T-helper 17 cell (primary cell): Measurements from ENCODE around the gene TSPYL4. TPM values are rescaled to one million over a fixed set of nuclear protein-coding genes. Genes with fewer than 3 reads are reported as not detected.
A peak's percentile ranks its signal among the peaks of the same experiment; 100 is the strongest.

Experiments
- ATAC-seq: fragments of 150-1000 bp; cut with Tn5 transposase; 2 replicates; pipeline ENCODE4 v1.10.0; 2021; ENCODE audit warnings: mild to moderate bottlenecking, moderate library complexity
- DNase-seq, 3 donors: peaks; one replicate each; pipeline versions ENCODE4 v3.0.0 to v3.0.0-alpha.2; 2020 to 2021
- H3K9me3 ChIP-seq: one replicate; pipeline ENCODE4 v1.7.0; 2013; ENCODE audit warnings: low read length, mild to moderate bottlenecking; ENCODE audit not compliant: control insufficient read depth, poor library complexity, severe bottlenecking
- H3K27ac Mint-ChIP-seq: one replicate; pipeline ENCODE4 v1.8.0; 2022; ENCODE audit warnings: mild to moderate bottlenecking, moderate library complexity, mixed read lengths
- H3K27me3 Mint-ChIP-seq: one replicate; pipeline ENCODE4 v1.8.0; 2022; ENCODE audit warnings: mixed read lengths
- H3K36me3 Mint-ChIP-seq: one replicate; pipeline ENCODE4 v1.8.0; 2022; ENCODE audit warnings: low read depth, mixed read lengths
- H3K4me1 Mint-ChIP-seq: one replicate; pipeline ENCODE4 v1.8.0; 2022; ENCODE audit warnings: mild to moderate bottlenecking, mixed read lengths
- H3K4me3 Mint-ChIP-seq: one replicate; pipeline ENCODE4 v1.8.0; 2022; ENCODE audit warnings: mild to moderate bottlenecking, moderate library complexity, mixed read lengths
- total RNA-seq, 4 donors: library from RNA in 2 of 4; stranded (reverse) in 2 of 4; gene quantifications; one replicate each; pipeline ENCODE4 v1.2.3 and lab custom pipeline; 2022 to 2026

Gene TSPYL4
- total RNA-seq, 2 donors from 2014 or later: 45.8 to 56.5 TPM

DNA sequence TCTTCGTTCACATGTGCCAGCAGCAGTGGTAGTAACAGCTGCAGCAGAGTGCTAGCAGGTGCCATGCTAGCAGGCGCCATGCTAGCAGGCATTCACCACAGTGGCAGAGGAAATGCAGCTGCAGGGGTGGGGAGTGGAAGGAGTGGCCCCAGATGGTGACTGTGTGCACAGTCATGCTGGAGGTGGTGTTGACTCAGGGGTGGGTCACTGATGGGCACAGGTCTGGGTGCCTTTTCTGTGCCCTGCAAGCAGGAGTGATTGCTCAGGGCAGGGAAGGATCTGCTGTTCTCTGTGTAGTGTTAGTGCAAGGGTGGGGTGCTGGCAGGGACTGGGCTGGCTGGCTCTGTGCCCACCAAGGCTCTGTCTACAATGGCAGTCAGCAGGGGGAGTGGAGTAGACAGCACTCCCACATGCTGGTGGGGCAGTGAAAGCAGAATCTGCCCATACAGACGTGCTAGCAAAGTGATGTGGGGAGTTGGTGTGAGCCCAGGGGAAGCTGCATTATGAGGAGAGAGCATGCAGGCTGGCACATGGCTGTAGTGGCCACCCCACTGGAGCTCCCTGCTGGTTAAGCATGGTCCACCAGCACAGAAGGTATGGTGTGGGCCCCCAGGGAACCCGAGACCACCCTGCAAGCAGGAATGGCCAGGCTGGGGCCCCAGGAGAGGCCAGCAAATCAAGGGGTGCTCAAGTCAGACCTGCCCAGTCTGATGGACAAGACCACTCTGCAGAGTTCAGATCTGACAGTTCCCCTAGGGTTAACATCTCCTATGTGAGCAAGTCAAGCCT is 11.4 kb upstream of the TSPYL4 start:
- no peak for ATAC-seq
- Mint-ChIP-seq H3K27ac (no peak overlapping the region), H3K4me1 (peaks cover 13% of the 10 kb centered on the region), H3K36me3 (peaks cover 5% of the 10 kb centered on the region), H3K27me3 (no peaks in the 10 kb centered on the region), H3K4me3 (no peak overlapping the region)
- H3K9me3 ChIP-seq: no peaks in the 10 kb centered on the region
- DNase-seq: no peak

DNA sequence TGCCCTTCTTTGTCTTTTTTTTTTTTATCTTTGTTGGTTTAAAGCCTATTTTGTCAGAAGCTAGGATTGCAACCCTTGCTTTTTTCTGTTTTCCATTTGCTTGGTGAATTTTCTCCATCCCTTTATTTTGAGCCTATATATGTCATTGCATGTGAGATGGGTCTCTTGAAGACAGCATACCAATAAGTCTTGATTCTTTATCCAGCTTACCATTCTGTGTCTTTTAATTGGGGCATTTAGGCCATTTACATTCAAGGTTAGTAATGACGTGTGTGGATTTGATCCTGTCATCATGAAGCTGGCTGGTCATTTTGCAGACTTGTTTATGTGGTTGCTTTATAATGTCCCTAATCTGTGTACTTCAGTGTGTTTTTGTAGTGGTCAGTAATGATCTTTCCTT is 9.5 kb upstream of the TSPYL4 start:
- no peaks in the 10 kb centered on the region for H3K9me3 ChIP-seq
- DNase-seq (no peak), ATAC-seq (no peak)
- no peak overlapping the region for H3K4me3 Mint-ChIP-seq
- peaks cover 5% of the 10 kb centered on the region for H3K36me3 Mint-ChIP-seq
- H3K27me3 Mint-ChIP-seq: no peaks in the 10 kb centered on the region
- H3K27ac Mint-ChIP-seq: no peak overlapping the region
- peaks cover 6% of the 10 kb centered on the region for H3K4me1 Mint-ChIP-seq

DNA sequence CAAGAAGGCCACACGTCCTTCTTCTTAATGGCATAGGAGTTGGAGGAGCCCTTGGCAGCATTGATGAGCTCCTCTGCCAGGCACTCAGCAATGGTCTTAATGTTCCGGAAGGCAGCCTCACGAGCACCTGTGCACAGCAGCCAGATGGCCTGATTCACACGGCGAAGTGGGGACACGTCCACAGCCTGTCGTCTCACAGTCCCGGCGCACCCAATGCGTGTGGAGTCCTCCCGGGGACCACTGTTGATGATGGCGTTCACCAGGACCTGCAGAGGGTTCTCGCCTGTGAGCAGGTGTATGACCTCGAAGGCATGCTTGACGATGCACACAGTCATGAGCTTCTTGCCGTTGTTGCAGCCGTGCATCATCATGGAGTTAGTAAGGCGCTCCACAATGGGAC is 4.6 kb upstream of the TSPYL4 start:
- no peaks in the 10 kb centered on the region for H3K9me3 ChIP-seq
- no peak overlapping the region for H3K27ac Mint-ChIP-seq
- no peak for ATAC-seq
- no peak for DNase-seq
- H3K4me1 Mint-ChIP-seq: peaks cover 3% of the 10 kb centered on the region
- no peak overlapping the region for H3K4me3 Mint-ChIP-seq
- no peaks in the 10 kb centered on the region for H3K27me3 Mint-ChIP-seq
- H3K36me3 Mint-ChIP-seq: no peaks in the 10 kb centered on the region

DNA sequence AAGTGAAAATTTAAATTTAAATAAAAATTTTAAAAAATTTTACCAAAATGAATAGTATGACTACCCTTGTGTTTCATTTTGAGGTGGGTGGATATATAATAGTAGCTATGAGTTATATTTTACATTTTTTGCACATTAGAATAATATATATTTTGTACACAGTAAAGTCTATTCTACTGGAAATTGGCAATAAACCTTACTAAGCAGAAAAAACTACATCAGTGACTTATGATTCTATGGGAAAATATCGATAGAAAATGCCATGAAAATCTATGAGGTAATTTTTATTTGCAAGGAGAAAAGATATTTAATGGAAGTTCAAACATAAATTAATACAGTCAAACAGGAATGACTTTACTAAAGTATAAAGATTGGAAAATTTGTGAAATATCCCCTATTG is 2.8 kb upstream of the TSPYL4 start:
- no peak for DNase-seq
- no peaks in the 10 kb centered on the region for H3K36me3 Mint-ChIP-seq
- H3K4me1 Mint-ChIP-seq: peaks cover 11% of the 10 kb centered on the region
- H3K27me3 Mint-ChIP-seq: no peaks in the 10 kb centered on the region
- no peak overlapping the region for H3K4me3 Mint-ChIP-seq
- H3K9me3 ChIP-seq: no peaks in the 10 kb centered on the region
- ATAC-seq: no peak
- H3K27ac Mint-ChIP-seq: no peak overlapping the region

DNA sequence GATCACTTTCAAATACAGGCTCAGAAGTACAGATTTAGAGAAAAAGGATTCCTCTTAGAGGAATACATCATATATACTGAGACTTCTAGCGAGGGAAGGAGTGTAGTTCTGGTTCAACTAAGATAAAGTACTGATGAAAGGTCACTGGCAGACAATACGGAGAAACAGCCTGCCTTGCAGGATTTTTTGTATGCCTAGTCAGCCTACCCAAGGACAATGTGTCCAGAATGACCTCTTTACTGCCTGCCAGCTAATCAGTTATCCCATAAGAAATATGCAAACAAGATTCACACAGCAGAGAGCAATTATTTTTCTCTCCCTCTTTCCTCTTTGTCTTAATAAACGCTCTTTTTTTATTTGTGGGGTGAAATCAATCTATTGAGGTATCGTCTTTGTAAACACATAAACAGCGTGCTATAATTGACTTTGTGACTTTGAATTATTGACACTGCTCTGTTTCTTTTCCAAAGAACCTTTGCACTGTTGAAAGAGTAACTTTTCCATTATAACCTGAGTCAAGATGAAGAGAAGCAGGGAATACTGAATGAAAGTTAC is 1.4 kb upstream of the TSPYL4 start:
- no peaks in the 10 kb centered on the region for H3K9me3 ChIP-seq
- ATAC-seq: no peak
- no peak overlapping the region for H3K27ac Mint-ChIP-seq
- peaks cover 23% of the 10 kb centered on the region for H3K4me1 Mint-ChIP-seq
- H3K27me3 Mint-ChIP-seq: no peaks in the 10 kb centered on the region
- DNase-seq: no peak
- no peak overlapping the region for H3K4me3 Mint-ChIP-seq
- H3K36me3 Mint-ChIP-seq: no peaks in the 10 kb centered on the region

DNA sequence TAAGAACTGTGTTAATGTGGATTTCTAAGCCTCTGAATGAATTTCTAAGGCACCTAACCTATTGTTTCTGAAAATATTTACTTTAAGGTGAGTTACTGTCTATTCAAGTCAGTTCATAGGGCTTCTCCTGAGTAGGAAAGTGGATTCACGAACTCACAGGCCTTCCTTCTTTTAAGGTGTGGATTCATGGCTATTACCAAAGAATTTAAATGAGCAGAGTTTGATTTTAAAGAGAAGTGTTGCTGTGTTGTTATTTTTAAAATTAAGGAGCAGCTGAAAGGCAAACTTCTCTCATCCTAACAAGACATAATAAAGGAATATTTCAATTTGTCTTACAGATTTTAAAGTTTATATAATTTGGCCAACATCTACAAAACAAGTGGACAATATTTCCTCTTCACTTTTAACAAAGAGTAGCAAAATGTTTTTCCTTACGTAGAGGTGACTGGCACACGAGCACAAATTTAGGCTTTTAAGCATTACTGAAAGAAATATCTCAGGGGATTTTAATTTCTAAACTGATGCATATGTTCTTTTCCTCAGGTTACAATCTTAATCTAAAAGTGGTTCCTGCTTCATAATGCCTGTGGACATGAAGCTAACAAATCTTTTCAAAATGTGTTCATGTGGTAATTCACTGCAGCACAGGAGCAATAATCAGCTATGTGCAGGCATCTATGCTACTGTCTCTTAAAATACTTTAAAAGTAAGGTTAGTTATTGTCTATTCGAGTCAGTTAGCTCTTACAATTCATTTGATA is 602 bp upstream of the TSPYL4 start:
- ATAC-seq (no peak), DNase-seq (no peak)
- H3K9me3 ChIP-seq: no peaks in the 10 kb centered on the region
- Mint-ChIP-seq H3K4me1 (peaks cover 26% of the 10 kb centered on the region), H3K36me3 (no peaks in the 10 kb centered on the region), H3K4me3 (no peak overlapping the region), H3K27ac (no peak overlapping the region), H3K27me3 (no peaks in the 10 kb centered on the region)

DNA sequence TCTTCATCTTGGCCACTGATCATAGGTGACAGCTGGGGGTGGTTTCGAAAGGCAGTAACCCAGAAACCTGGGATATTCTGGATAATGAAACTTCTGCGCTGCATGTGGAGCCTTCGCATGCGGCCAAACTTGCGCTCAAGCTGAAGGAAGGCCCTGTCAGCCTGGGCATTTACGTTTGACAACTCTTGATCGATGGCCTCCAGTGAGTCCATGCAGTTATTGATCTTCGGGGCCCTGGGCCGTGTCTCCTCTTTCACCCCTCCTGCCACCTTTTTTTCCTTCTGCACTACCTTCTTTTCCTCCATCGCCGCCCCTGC is 729 bp downstream of the TSPYL4 start:
- DNase-seq (no peak), ATAC-seq (no peak)
- peaks cover 33% of the 10 kb centered on the region for H3K4me1 Mint-ChIP-seq
- H3K9me3 ChIP-seq: no peaks in the 10 kb centered on the region
- H3K4me3 Mint-ChIP-seq: no peak overlapping the region
- H3K36me3 Mint-ChIP-seq: no peaks in the 10 kb centered on the region
- H3K27ac Mint-ChIP-seq: no peak overlapping the region
- H3K27me3 Mint-ChIP-seq: no peaks in the 10 kb centered on the region

DNA sequence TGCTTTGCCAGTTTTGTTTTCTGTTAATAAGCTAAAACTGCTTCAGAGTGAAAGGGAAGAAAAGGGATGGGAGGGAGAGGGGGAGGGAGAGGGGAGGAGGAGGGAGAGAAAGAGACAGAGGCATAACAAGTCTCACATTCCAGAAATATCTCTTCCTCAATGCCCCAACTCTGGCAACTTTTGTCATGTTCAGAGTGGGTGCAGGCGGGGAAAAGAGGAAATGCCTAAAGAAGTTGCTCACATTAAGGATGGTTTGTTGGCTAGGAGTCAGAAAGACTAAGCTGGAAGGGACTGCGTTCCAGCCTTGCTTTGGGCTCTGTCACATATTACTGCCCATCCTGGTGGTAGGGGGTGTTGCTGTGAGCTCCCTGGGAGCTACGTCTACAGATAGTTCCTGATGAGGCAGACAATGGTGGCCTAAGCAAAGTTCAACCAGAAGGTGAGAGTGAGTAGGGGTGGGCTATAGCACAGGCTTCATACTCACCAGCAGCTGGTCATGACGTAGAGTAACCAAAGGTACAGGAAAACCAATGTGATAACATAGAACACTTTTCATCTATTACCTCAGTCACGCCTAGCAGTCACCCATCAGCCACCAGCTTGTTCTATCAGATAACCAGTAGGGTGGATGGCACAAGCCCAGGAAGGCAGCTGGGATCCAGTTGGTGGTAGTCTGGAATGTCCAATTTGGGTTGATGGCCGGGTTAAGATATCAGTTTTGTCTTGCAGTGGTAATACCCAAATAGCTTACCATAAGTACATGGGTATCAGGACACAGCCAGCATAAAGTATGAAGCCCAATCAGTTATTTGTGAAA is 2.1 kb downstream of the TSPYL4 start:
- Mint-ChIP-seq H3K27ac (no peak overlapping the region), H3K4me1 (peaks cover 32% of the 10 kb centered on the region), H3K4me3 (peak overlapping the region; percentile 45), H3K36me3 (no peaks in the 10 kb centered on the region), H3K27me3 (no peaks in the 10 kb centered on the region)
- DNase-seq (no peak), ATAC-seq (no peak)
- H3K9me3 ChIP-seq: no peaks in the 10 kb centered on the region

DNA sequence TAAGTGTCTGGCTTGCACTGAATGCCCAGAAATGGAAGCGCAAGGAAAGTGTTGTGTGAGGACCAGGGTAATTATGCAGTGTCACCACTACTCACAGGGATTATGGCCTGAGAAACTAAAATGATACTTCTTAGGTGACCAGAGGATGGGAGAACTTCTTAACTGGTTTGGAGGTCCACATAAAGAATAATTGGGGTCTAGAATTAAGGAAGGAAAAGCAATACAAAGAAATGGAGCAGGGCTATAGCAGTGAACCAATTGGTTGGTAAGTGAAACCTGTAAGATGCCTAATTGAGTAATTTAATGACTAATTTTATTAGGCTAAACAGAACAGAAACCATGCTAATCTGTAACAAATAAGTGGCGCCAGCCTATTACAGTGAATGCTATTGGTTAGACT is 5.3 kb downstream of the TSPYL4 start:
- H3K9me3 ChIP-seq: no peaks in the 10 kb centered on the region
- no peaks in the 10 kb centered on the region for H3K27me3 Mint-ChIP-seq
- no peak for DNase-seq
- H3K27ac Mint-ChIP-seq: peak overlapping the region; percentile 29
- ATAC-seq: no peak
- H3K4me3 Mint-ChIP-seq: no peak overlapping the region
- H3K4me1 Mint-ChIP-seq: peaks cover 32% of the 10 kb centered on the region
- H3K36me3 Mint-ChIP-seq: no peaks in the 10 kb centered on the region

DNA sequence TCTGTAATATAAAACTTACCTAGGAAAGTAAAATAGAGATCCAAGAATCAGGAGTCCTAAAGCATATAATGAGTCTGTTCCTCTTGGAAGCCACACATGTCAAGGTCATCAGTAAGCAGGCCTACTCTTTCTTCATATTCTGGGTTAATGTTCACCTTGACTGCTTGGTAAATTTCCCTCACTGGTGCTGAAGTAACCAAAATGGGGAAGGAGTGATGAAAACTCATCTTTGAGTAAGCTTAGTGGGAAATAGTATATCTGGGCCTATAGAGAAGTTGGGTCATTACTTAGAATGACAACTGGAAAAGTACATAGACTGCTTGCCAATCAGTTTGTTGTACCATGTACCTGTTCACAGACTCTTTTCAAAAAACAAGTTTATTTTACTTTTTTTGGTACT is 6.6 kb downstream of the TSPYL4 start:
- peak overlapping the region; percentile 29 for H3K27ac Mint-ChIP-seq

DNA sequence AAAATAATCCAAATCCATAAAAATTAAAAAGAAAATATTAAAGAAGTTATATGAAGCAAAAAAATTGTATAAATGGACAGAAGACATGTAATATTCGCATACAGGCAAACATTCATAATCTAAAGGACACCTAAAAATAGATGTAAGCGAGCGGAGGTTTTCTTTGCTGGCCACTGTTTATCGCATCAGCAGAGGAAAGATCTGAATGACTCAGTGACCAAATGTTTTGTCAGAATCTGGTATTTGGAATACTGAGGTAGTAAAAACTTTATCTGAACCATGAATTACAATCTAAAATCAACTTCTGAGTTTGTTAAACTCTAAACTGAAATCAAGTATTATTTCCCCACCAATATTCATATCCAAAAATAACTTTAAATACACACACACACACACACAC is 7.8 kb downstream of the TSPYL4 start:
- DNase-seq: no peak
- no peaks in the 10 kb centered on the region for H3K36me3 Mint-ChIP-seq
- H3K27me3 Mint-ChIP-seq: no peaks in the 10 kb centered on the region
- no peak overlapping the region for H3K4me3 Mint-ChIP-seq
- no peak overlapping the region for H3K27ac Mint-ChIP-seq
- no peaks in the 10 kb centered on the region for H3K9me3 ChIP-seq
- no peak for ATAC-seq
- H3K4me1 Mint-ChIP-seq: peaks cover 19% of the 10 kb centered on the region

More for the DNA sequence above, 6.6 kb downstream of the TSPYL4 start:
- peaks cover 29% of the 10 kb centered on the region for H3K4me1 Mint-ChIP-seq
- ATAC-seq: no peak
- H3K4me3 Mint-ChIP-seq: no peak overlapping the region
- H3K9me3 ChIP-seq: no peaks in the 10 kb centered on the region
- no peak for DNase-seq
- H3K27me3 Mint-ChIP-seq: no peaks in the 10 kb centered on the region
- H3K36me3 Mint-ChIP-seq: no peaks in the 10 kb centered on the region

DNA sequence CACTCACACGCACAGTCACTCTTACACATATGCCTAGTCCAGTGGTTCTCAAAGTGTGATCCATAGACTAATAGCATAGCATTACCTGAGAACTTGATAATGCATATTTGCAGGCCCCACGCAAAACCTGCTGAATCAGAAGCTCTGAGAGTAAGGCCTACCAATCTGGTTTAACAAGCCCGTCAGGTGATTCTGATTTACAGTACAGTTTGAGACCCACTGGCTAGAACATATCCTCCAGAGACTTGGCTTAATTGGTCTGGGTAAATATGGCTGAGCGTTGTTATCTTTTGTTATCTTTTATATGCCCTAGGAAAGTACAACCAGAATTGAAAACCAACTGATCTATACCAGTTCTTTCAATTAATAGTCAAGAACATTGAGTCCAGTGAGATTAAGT is 9.6 kb downstream of the TSPYL4 start:
- Mint-ChIP-seq H3K36me3 (peaks cover 2% of the 10 kb centered on the region), H3K4me1 (peaks cover 8% of the 10 kb centered on the region), H3K27ac (no peak overlapping the region), H3K27me3 (no peaks in the 10 kb centered on the region), H3K4me3 (no peak overlapping the region)
- DNase-seq (no peak), ATAC-seq (no peak)
- H3K9me3 ChIP-seq: no peaks in the 10 kb centered on the region

DNA sequence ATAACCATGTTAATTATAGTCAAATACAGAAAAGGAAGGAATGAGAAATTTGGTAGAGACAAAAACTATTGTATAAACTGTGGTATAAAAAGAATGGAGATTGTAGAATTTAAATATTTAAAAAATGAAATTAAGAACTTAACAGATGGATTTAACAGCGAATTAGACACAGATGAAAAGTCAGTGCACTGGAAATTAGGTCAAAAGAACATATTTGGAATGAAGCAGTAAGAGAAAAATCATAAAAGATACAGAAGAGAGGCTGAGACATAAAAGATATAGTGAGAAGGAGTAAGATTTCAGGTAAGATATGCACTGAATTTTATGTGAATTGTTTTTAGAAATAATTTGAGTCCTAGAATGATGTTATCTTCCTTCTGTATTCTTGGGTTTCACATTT is 14.0 kb downstream of the TSPYL4 start:
- Mint-ChIP-seq H3K36me3 (peaks cover 2% of the 10 kb centered on the region), H3K27ac (no peak overlapping the region), H3K27me3 (no peaks in the 10 kb centered on the region), H3K4me3 (no peak overlapping the region), H3K4me1 (no peaks in the 10 kb centered on the region)
- DNase-seq: no peak
- H3K9me3 ChIP-seq: no peaks in the 10 kb centered on the region
- no peak for ATAC-seq
